ENCODE results near the gene ARMC2. TPM values are rescaled to one million over a fixed set of nuclear protein-coding genes. Genes with fewer than 3 reads are reported as not detected.
A peak's percentile ranks its signal among the peaks of the same experiment; 100 is the strongest.

ARMC2 gene
- total RNA-seq, 2 donors from 2014 or later = 0.66 to 1.6 TPM

DNA sequence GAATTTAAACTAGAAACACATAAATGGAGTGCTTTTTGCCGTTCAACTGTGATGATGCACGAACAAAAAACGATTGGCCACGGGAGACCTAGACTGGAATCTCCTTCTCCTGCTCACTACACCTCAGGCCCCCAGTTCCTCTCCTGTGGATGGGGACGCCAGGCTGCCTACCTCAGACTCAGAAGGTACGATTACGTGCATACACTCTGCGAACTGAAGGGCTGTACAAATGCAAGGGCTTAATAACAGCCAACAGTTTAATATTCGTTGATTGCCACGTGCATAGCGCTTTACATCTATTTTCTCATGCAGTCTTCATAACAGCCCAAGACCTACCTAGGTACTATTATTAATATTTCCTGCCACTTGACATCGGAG is 495 bp upstream of the ARMC2 start:
- peak overlapping the region in 1 of 2 donors; percentile 14 for H3K4me3 ChIP-seq
- H3K27ac ChIP-seq = peak overlapping the region; percentile 40 to 82 (median 68)
- H3K9me3 ChIP-seq = no peaks in the 10 kb centered on the region
- intact Hi-C loops (cut with DNase I) = loop anchor here (10.0 kb wide), 1 partner anchor 47 kb away; no protein-coding TSS in a partner anchor
- ATAC-seq = no peak
- no peaks in the 10 kb centered on the region for H3K36me3 ChIP-seq (replicated peaks in 1 of 2; ENCODE audit: insufficient read depth in 1 of 2, low read depth in 2 of 2)
- DNase-seq = no peak
- H3K4me1 ChIP-seq = peaks cover 24% of the 10 kb centered on the region
- TF ChIP-seq, protein P1, sequence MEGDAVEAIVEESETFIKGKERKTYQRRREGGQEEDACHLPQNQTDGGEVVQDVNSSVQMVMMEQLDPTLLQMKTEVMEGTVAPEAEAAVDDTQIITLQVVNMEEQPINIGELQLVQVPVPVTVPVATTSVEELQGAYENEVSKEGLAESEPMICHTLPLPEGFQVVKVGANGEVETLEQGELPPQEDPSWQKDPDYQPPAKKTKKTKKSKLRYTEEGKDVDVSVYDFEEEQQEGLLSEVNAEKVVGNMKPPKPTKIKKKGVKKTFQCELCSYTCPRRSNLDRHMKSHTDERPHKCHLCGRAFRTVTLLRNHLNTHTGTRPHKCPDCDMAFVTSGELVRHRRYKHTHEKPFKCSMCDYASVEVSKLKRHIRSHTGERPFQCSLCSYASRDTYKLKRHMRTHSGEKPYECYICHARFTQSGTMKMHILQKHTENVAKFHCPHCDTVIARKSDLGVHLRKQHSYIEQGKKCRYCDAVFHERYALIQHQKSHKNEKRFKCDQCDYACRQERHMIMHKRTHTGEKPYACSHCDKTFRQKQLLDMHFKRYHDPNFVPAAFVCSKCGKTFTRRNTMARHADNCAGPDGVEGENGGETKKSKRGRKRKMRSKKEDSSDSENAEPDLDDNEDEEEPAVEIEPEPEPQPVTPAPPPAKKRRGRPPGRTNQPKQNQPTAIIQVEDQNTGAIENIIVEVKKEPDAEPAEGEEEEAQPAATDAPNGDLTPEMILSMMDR (IDR thresholded peaks at IDR 0.05) = no peak
- no peak for TF ChIP-seq POLR2A (IDR thresholded peaks at IDR 0.05)
- 28 to 47% methylated on average over 11 to 12 of the region's 12 CpGs for WGBS, 2 donors
- no peaks in the 10 kb centered on the region for H3K27me3 ChIP-seq

DNA sequence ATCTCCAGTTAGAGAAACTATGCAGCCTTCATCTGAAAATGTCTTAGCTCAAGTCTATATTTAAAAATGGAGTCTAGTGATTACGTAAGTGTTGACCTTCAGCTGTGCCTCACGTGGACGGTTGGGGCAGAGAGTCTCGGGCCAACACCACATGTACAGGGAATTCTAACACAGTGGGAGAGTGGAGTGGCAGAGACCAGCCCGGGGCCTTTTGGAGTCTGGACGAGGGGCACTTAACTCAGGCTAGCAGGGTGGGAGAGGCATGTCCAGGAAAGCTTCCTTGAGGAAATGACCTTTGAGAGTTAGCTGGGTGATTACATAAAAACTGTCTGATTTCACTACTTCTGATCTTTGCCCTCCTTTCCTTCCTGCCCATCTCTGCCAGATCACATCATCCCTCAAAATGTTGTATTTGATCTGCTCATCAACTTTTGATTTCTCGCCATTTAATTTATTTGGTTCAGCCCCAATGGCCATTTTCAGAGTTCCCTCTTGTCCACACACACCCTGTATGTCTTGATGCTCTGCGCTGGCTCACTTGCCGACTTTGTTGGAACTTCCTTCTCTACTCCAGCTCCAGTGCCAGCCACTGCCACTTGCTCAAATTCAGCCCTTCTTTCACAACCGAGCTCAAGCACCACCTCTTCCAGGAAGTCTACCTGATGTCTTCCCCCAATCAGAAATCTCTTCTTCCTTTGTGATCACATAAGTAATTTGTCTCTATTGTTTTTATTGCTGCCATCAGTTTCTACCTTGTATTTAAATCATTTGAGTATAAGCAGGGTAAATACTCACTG is 2.6 kb downstream of the ARMC2 start:
- peak; percentile 51 for ATAC-seq
- WGBS, 2 donors = 58% methylated on average over 10 of the region's 10 CpGs
- Histone ChIP-seq H3K27ac (peak overlapping the region in 3 of 4 donors; percentile 2 to 58 (median 56)), H3K36me3 (replicated peaks in 1 of 2; ENCODE audit: insufficient read depth in 1 of 2, low read depth in 2 of 2) (peaks cover 0 to 3% of the 10 kb centered on the region in 2 donors), H3K9me3 (no peaks in the 10 kb centered on the region), H3K4me1 (peaks cover 24% of the 10 kb centered on the region), H3K27me3 (no peaks in the 10 kb centered on the region), H3K4me3 (no peak overlapping the region)
- DNase-seq = peak; percentile 63 to 67 (median 65)
- peak in 1 of 3 donors; percentile 19 for TF ChIP-seq POLR2A (IDR thresholded peaks at IDR 0.05)
- TF ChIP-seq, protein P1 (IDR thresholded peaks at IDR 0.05) = no peak
- intact Hi-C loops (cut with DNase I) = no loop called here

- intact Hi-C loops (cut with DNase I) = no loop called here
Observed at GRCh38 chr6:108851756-108852155, 3.5 kb downstream of the ARMC2 start.

DNA sequence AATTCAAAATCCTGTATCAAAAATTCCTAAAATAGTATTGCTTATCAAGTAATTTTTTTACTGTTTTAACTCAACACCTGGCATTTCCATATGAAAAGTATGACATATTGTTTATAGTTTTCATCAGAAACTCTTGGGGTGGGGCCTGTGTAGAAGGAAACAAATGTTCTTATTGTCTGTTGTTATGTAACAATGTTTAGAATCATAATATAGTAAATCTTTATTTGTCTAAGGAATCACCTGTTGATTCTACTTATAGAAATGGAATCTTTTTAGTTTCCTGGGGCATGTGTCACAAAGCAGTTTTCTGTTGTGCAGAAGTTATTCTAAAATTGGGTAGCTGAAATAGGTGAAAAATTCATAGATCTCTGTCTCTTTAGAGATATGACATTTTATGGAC is 4.9 kb downstream of the ARMC2 start:
- TF ChIP-seq, protein P1 (IDR thresholded peaks at IDR 0.05) = no peak
- Histone ChIP-seq H3K27me3 (no peaks in the 10 kb centered on the region), H3K9me3 (peaks cover 0 to 3% (median 0%) of the 10 kb centered on the region in 3 donors), H3K4me3 (no peak overlapping the region), H3K4me1 (peaks cover 24% of the 10 kb centered on the region), H3K36me3 (replicated peaks in 1 of 2; ENCODE audit: insufficient read depth in 1 of 2, low read depth in 2 of 2) (peaks cover 0 to 3% of the 10 kb centered on the region in 2 donors), H3K27ac (no peak overlapping the region)
- ATAC-seq (no peak), DNase-seq (no peak)
- intact Hi-C loops (cut with DNase I) = no loop called here

More at GRCh38 chr6:108851756-108852155, 3.5 kb downstream of the ARMC2 start:
- TF ChIP-seq POLR2A (IDR thresholded peaks at IDR 0.05) = no peak
- TF ChIP-seq, protein P1 (IDR thresholded peaks at IDR 0.05) = no peak
- ATAC-seq (no peak), DNase-seq (no peak)
- WGBS, 2 donors = 81 to 84% methylated on average over 1 of the region's 1 CpG
- Histone ChIP-seq H3K9me3 (no peaks in the 10 kb centered on the region), H3K4me1 (peaks cover 24% of the 10 kb centered on the region), H3K27me3 (no peaks in the 10 kb centered on the region), H3K27ac (no peak overlapping the region), H3K36me3 (replicated peaks in 1 of 2; ENCODE audit: insufficient read depth in 1 of 2, low read depth in 2 of 2) (peaks cover 0 to 3% of the 10 kb centered on the region in 2 donors), H3K4me3 (no peak overlapping the region)
